NCI-H1930 (cell line): ENCODE measurements around the gene HECW1.

Source experiments
- DNase-seq, 2 experiments: peaks; one replicate each; lab custom pipeline; 2025; lab: John Stamatoyannopoulos, UW

HECW1 gene

DNA sequence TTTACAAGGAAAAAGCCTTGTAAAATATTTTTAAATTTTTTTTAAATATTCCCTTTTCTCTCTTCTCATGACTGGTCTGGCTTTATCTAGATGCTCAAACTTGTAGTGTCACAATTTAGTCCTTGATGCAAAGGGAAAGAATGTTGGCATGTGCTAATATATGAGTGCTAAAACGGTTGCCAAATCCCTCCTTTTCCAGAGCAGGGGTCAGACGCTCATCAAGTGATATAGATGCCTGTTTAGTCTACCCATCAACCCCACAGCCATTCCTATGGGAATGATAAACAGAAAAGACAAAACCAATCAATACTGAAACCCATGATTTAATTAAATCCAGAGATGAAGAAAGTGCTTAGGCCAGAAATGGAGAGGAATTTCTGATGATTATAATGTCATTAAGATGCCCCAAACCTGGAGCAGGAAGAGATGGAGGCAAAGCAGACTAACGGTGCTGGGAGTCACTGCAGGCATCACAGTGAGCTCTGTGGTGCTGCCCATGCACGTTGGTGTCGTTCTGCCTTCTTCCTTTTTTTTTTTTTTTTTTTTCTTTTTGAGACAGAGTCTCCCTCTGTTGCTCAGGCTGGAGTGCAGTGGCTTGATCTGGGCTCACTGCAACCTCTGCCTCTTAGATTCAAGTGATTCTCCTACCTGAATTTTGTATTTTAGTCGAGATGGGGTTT is 260.4 kb downstream of the HECW1 start:
- no peak for DNase-seq

- no peak for DNase-seq
Observed at GRCh38 chr7:43377196-43377960, 264.9 kb downstream of the HECW1 start.

DNA sequence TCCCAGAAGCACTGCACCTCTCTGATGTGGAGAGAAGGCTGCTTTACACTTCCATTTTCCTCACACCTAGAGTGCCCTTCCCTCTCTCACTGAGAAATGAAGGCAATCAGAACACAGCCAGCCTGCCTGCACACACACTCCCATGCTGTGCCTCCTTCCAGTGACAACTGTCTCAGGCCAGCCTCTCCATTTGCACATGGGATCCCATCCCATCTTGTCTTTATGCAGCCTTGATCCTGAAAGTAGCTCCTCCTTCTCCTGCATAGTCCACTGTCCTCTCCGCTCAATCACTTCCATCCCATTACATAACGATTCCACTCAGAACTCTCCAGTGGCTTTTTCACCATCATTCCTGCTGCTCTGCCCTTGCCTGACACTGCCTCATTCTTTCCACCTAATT is 266.8 kb downstream of the HECW1 start:
- no peak for DNase-seq

- no peak for DNase-seq
Observed at GRCh38 chr7:43384616-43385308, 272.3 kb downstream of the HECW1 start.

DNA sequence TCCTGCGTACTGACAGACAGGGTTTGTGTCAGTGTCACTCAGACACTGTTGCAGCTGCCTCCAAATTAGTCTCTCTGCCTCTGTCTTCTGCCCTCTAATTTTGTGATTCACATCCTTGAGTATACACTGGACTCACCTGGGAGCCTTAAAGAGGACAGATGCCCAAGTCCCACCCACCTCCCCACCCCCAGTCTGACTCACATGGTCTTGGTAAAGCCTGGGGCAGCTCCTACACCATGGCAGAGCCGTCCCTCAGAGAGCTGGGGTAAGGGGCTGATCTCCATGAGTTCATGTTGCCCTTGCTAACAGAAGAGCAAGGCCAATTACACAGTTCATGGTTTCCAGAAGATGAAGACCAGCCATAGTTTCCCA is 272.8 kb downstream of the HECW1 start:
- DNase-seq = no peak

- no peak for DNase-seq
Observed at GRCh38 chr7:43385856-43386255, 273.4 kb downstream of the HECW1 start.

- DNase-seq = no peak
Observed at GRCh38 chr7:43387932-43388331, 275.5 kb downstream of the HECW1 start.

DNA sequence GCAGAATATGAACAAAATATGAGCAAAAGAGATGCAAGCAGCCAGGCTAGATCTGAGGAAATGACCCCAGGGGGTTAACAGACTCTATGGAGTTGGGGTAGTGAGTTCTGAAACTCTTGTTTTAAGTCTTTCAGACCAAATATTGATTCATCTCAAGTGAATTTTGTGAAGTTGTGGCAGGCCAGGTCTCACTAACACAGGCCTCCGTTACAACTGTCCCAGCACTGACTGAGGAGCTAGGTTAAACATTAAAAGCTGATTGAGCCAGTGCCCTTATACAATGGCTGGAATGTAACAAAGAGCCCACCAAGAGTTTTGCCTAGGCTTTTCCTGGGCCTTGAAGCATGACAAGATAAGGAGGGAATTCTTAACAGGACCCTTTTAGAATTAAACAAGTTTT is 278.1 kb downstream of the HECW1 start:
- no peak for DNase-seq

- DNase-seq = no peak
Observed at GRCh38 chr7:43391518-43391917, 279.1 kb downstream of the HECW1 start.

- DNase-seq = no peak
Observed at GRCh38 chr7:43392638-43393330, 280.3 kb downstream of the HECW1 start.

DNA sequence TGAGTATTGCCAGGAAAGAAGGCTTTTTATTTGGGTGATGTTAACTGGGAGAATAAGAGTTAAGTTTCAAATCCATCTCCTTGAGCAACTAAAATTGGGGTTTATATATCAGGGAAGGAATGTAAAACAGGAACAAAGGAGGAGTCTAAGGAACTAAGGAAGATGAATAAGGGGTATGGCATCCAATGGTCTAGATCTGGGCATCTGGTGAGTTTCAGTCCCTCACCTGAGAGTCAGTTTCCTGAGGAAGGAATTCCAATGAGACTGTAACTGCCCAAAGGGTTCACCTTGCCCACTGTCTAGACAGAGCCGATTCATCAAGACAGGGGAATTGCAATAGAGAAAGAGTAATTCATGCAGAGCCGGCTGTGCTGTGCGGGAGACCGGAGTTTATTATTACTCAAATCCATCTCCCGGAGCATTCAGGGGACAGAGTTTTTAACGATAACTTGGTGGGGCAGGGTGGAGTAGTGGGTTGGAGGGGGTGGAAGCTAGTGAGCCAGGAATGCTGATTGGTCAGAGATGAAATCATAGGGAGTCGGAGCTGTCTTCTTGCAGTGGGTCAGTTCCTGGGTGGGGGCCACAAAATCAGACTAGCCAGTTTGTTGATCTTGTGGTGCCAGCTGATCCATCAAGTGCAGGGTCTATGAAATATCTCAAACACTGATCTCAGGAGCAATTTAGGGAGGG is 282.1 kb downstream of the HECW1 start:
- DNase-seq = no peak

GRCh38 chr7:43395351-43395750 is 282.9 kb downstream of the HECW1 start:
- DNase-seq = no peak

GRCh38 chr7:43396187-43396740 is 283.8 kb downstream of the HECW1 start:
- DNase-seq = no peak

GRCh38 chr7:43398831-43399230 is 286.4 kb downstream of the HECW1 start:
- no peak for DNase-seq

- no peak for DNase-seq
Observed at GRCh38 chr7:43405948-43406347, 293.5 kb downstream of the HECW1 start.

DNA sequence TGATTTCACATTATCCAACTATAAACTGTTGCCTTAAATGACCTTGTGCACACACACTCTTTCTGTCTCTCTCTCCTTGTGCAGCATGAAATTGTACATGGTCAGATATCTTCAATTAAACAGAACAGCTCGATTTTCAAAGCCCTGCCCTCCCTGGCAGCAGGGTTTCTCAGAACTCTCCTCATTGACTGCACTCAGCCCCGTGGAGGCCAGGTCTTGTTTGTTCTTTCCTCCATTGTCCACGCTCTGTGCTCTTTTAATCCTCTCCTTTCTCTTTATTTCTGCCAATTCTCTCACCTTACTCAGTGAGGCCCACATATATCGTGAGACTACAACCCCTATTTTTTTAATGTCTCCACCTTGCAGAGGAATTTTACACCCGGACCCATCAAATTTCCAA is 294.5 kb downstream of the HECW1 start:
- DNase-seq = no peak

GRCh38 chr7:43408981-43409380 is 296.5 kb downstream of the HECW1 start:
- no peak for DNase-seq

DNA sequence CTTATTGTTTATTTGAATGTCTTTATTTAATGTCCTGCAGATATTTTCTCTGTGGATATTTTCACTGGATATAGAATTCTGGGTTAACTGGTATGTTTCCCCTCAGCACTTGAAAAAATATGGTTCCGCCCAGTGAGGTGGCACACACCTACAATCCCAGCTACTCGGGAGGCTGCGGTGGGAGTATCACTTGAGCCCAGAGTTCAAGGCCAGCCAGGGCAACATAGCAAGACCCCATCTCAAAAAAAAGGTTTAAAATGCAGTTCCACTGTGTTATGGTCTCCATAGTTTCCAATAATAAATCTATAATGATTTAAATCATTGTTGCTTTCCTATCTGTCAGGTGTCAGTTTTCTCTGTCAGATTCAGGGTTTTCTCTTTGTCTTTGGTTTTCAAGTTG is 305.0 kb downstream of the HECW1 start:
- no peak for DNase-seq

DNA sequence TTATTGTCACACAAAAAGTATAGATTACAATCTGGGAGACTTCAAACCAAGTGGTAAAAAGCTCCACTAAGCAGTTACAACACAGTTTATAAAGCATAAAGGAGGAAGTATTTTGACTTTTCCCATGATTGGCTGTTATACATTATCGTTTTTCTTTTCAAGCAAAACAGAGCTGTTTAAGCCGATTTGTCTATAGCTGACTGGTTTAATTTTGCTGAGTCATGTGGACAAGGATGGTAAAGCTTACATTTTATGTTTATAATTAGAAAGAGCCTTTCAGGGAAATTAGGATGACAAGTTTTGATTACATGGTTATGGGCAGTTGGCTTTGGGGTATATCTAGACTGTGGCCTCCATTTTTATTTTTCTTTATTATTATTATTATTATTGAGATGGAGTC is 318.0 kb downstream of the HECW1 start:
- no peak for DNase-seq

- DNase-seq = no peak
Observed at GRCh38 chr7:43431020-43431595, 318.7 kb downstream of the HECW1 start.

DNA sequence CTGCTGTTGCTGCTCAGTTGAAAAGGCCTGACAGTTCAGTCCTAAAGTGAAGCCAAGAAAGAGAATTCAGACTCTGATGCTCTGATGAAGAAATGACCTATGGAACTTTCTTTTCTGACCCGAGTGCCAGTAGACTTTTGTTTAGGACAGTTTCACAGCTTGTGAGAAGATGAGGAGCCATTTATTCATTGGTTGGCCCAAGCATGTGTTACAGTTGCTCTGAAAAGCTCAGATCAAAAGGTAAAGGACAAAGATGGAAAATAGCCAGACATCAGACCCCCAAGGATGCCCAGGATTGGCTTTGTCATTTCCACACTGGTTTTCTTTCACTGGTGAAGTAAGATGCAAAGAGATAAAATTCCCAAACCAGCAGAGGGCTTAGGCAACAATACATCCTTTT is 321.2 kb downstream of the HECW1 start:
- no peak for DNase-seq
